Neural crest cell (in vitro differentiated cells): ENCODE data around the gene ABHD8. TPM values are rescaled to one million over a fixed set of nuclear protein-coding genes. Genes with fewer than 3 reads are reported as not detected.

ENCODE experiments used
- DNase-seq: peaks from one replicate; pipeline ENCODE4 v3.0.0; 2021; ENCODE audit warnings: low read depth, mixed read lengths, low spot score
- H3K27ac Mint-ChIP-seq: one replicate; pipeline ENCODE4 v1.8.0; 2021; ENCODE audit warnings: mild to moderate bottlenecking, mixed read lengths; ENCODE audit not compliant: unreplicated experiment
- H3K27me3 Mint-ChIP-seq: 2 replicates; pipeline ENCODE4 v1.8.0; 2021; ENCODE audit warnings: low read depth, mild to moderate bottlenecking, mixed read lengths
- H3K36me3 Mint-ChIP-seq: 2 replicates; pipeline ENCODE4 v1.8.0; 2021; ENCODE audit warnings: low read depth, mild to moderate bottlenecking, mixed read lengths
- H3K4me1 Mint-ChIP-seq: 2 replicates; pipeline ENCODE4 v1.8.0; 2021; ENCODE audit warnings: mixed read lengths
- H3K4me3 Mint-ChIP-seq: one replicate; pipeline ENCODE4 v1.8.0; 2021; ENCODE audit warnings: mild to moderate bottlenecking, mixed read lengths
- H3K9me3 Mint-ChIP-seq: 2 replicates; pipeline ENCODE4 v1.8.0; 2021; ENCODE audit warnings: mixed read lengths
- CTCF ChIP-seq: fragments of 200-600 bp; sonication (generic); conservative IDR thresholded peaks from 2 replicates; pipeline ENCODE4 v1.5.0; 2021; ENCODE audit warnings: antibody characterized with exemption, mild to moderate bottlenecking
- total RNA-seq: library from RNA; stranded (reverse); gene quantifications from 2 replicates; pipeline ENCODE4 v1.2.1, GENCODE V29; 2021

The ABHD8 gene
- total RNA-seq, 1 donor from 2014 or later, result 8.5 TPM

- Mint-ChIP-seq H3K4me3 (no peak overlapping the region), H3K4me1 (peaks cover 6% of the 10 kb centered on the region), H3K9me3 (no peaks in the 10 kb centered on the region), H3K36me3 (peaks cover 2% of the 10 kb centered on the region), H3K27ac (no peak overlapping the region), H3K27me3 (peaks cover 8% of the 10 kb centered on the region)
- TF ChIP-seq CTCF, result no peak
- no peak for DNase-seq
Measured at GRCh38 chr19:17324357-17325114, 21.3 kb upstream of the ABHD8 start.

- H3K27me3 Mint-ChIP-seq, result peaks cover 5% of the 10 kb centered on the region
- no peak overlapping the region for H3K27ac Mint-ChIP-seq
- H3K9me3 Mint-ChIP-seq, result no peaks in the 10 kb centered on the region
- H3K36me3 Mint-ChIP-seq, result peaks cover 2% of the 10 kb centered on the region
- H3K4me3 Mint-ChIP-seq, result no peak overlapping the region
- no peak for TF ChIP-seq CTCF
- DNase-seq, result no peak
- H3K4me1 Mint-ChIP-seq, result peaks cover 6% of the 10 kb centered on the region
Measured at GRCh38 chr19:17323964-17324332, 20.7 kb upstream of the ABHD8 start.

- Mint-ChIP-seq H3K4me3 (peak overlapping the region; percentile 66), H3K4me1 (peaks cover 6% of the 10 kb centered on the region), H3K36me3 (peaks cover 2% of the 10 kb centered on the region), H3K9me3 (no peaks in the 10 kb centered on the region), H3K27ac (no peak overlapping the region), H3K27me3 (peaks cover 5% of the 10 kb centered on the region)
- no peak for TF ChIP-seq CTCF
- DNase-seq, result no peak
Measured at GRCh38 chr19:17323300-17323963, 20.2 kb upstream of the ABHD8 start.

- peak overlapping the region; percentile 66 for H3K4me3 Mint-ChIP-seq
- no peaks in the 10 kb centered on the region for H3K9me3 Mint-ChIP-seq
- H3K27ac Mint-ChIP-seq, result peak overlapping the region; percentile 75
- H3K4me1 Mint-ChIP-seq, result peaks cover 4% of the 10 kb centered on the region
- H3K27me3 Mint-ChIP-seq, result peaks cover 4% of the 10 kb centered on the region
- peaks cover 2% of the 10 kb centered on the region for H3K36me3 Mint-ChIP-seq
- no peak for DNase-seq
- no peak for TF ChIP-seq CTCF
Measured at GRCh38 chr19:17322854-17323253, 19.6 kb upstream of the ABHD8 start.

GRCh38 chr19:17321655-17322489, 18.6 kb upstream of the ABHD8 start:
- no peaks in the 10 kb centered on the region for H3K27me3 Mint-ChIP-seq
- no peak for DNase-seq
- no peaks in the 10 kb centered on the region for H3K4me1 Mint-ChIP-seq
- TF ChIP-seq CTCF, result no peak
- H3K27ac Mint-ChIP-seq, result no peak overlapping the region
- H3K4me3 Mint-ChIP-seq, result peak overlapping the region; percentile 66
- no peaks in the 10 kb centered on the region for H3K9me3 Mint-ChIP-seq
- no peaks in the 10 kb centered on the region for H3K36me3 Mint-ChIP-seq
